H54 (cell line): ENCODE results near the gene SSBP3.
"Not testable (repeated sequence)": the region's sequence is repeated elsewhere in the genome, so short reads cannot be mapped to it uniquely, and the experiment has no call there.

Experiments
- DNase-seq: peaks from one replicate; pipeline ENCODE4 v3.0.0; 2011; ENCODE audit warnings: low spot score, mixed read lengths; ENCODE audit not compliant: insufficient read length
- FAIRE-seq: peaks from 3 replicates; lab custom pipeline; 2011; peaks lifted over from hg19 to GRCh38; lab: Jason Lieb, UNC
- POLR2A ChIP-seq: IDR thresholded peaks from 2 replicates; pipeline ENCODE4 v1.6.1; 2011; ENCODE audit warnings: low read depth, mild to moderate bottlenecking, low read length

SSBP3 gene

DNA sequence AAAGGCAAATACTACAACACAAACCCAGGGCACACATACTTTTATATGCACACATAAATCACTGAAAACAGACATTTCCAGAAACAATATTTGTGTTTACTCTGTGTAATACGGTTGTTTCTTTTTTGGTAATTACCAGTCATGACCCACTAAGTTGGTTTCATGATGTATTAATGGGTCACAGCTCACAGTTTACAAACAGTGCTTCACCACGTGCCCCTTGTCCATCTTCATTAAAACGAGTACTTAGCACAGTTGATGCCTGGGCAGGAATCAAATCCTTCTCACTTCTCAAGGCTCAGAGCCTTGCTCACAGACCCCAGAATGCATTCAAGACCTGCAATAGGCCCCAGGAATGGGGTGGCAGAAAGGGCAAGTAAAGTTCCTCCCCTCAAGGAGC, 13.8 kb downstream of the SSBP3 start:
- no peak for TF ChIP-seq POLR2A
- FAIRE-seq, result no peak

DNA sequence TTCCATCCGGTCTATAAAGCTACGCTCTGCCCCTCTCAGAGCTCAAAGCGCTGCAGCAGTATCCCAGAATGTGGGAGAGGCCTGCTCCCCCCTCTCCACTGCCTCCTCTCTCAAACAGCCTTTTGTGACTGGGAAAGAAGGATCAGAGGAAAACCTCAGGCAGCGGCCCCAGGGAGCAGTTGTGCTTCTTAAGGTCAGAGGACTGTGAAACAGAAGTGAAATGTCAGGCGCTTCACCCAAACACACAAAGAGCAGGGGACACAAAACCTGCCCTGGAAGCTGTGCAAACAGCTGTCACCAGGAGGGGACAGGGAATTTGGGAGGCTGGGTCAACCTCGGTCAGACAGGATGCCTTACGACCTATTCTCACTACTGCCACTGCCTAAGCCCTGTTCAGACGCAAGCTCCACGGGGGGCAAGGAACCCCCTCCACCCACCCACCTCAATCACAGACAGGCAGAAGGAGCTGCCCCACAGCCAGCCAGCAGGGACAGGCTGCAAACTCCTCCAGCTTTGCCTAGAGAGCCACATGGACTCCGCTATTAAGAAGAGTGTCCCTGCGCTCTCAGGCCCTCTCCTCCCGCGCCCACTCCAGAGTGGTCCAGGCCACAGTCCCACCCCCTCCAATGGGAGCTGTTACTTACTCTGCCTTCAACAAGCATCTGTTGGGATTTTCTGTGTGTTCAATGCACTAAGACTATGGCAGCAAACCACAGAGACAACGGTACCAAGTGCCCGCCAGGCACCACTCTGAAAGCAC, 14.6 kb downstream of the SSBP3 start:
- no peak for DNase-seq
- no peak for FAIRE-seq
- no peak for TF ChIP-seq POLR2A

More for the DNA sequence above, 13.8 kb downstream of the SSBP3 start:
- no peak for DNase-seq

DNA sequence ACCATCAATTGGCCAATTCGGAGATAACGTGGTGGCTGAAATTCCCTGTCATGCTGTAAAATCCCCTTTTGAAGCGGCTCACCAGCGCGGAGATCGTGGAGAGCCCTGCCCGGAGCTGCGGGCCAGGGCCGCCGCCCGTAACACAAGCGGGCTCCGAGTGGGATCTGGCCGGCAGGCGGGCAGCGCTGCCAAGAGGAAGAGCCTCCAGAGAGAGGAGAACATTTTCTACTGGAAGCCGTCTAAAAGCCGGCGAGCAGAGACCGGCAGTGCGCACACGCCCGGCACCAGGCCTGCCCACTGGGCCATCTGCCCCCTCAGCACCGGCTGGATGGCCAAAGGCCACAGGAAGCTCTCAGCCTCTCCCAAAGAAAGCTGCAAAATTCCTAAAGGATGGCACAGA, 15.5 kb downstream of the SSBP3 start:
- no peak for TF ChIP-seq POLR2A
- no peak for FAIRE-seq
- no peak for DNase-seq

GRCh38 chr1:54389608-54390007, 16.6 kb downstream of the SSBP3 start:
- not testable (repeated sequence) for DNase-seq, FAIRE-seq

DNA sequence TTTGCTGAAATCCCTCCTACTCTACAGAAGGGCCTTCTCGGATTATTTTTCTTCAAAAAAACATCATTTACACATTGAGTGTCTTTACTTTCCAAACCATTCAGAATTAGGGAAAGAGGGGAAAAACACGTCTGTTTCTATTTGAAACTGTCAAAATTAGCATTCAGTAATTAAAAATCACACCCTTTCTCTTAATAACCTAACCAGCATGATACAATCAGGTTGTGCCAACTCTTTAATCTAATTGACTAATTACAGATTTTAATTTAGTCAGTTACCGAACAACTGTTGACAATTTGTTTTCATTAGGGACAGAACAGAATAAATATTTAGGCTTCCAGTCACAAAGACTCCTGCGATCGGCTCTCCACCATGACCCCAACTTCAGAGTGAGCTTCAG, 18.8 kb downstream of the SSBP3 start:
- TF ChIP-seq POLR2A, result no peak
- FAIRE-seq (no peak), DNase-seq (no peak)

DNA sequence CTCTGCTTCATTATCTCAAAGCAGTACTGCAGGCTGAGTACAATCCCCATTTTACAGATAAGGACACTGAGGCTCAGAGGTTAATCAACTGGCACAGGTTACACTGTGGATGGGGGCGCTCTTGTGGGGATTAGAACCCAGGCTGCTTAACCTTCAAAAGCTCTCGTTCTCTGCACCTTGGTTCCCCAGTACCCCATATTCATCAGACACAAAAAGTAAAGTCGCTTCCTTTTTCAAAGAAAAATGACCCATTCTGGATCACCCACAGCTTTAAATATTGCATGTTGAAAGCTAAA, 20.5 kb downstream of the SSBP3 start:
- no peak for TF ChIP-seq POLR2A
- FAIRE-seq (no peak), DNase-seq (no peak)

- FAIRE-seq (no peak), DNase-seq (no peak)
- no peak for TF ChIP-seq POLR2A
Measured at GRCh38 chr1:54384918-54385726, 21.1 kb downstream of the SSBP3 start.

GRCh38 chr1:54384471-54384870, 21.7 kb downstream of the SSBP3 start:
- no peak for TF ChIP-seq POLR2A
- no peak for DNase-seq
- FAIRE-seq, result no peak

GRCh38 chr1:54381524-54381923, 24.7 kb downstream of the SSBP3 start:
- no peak for FAIRE-seq
- TF ChIP-seq POLR2A, result no peak
- no peak for DNase-seq

DNA sequence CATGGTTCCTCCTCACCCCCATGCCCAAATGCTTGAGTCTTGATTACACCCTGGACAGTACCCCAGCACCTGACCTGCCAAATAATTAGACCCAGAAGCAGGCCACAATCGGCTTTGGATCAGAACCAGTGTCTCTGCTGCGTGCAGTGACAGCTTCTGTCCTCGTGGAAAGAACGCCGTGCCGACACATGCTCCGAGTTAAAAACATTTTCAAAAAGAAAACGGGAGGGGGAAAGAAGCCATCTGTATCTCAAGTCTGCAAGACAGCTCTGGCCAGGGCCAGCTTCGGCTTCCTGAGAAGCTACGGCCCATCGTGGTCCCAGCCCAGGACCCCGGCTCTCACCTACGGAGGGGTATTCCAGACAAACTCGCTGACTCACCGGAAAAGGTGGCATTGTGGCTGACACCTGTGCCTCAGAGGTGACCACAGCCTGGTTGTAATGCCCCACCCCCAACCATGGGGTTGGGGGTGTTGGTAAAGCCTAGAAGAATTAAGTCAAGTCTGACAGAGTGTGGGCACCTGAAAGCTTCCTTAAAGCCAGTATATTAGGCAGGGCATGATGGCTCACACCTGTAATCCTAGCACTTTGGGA, 25.8 kb downstream of the SSBP3 start:
- no peak for FAIRE-seq
- no peak for TF ChIP-seq POLR2A
- DNase-seq, result no peak

- TF ChIP-seq POLR2A, result no peak
- FAIRE-seq, result no peak
- no peak for DNase-seq
Measured at GRCh38 chr1:54379555-54380289, 26.5 kb downstream of the SSBP3 start.

- FAIRE-seq, result no peak
- DNase-seq, result no peak
- TF ChIP-seq POLR2A, result no peak
Measured at GRCh38 chr1:54378874-54379554, 27.2 kb downstream of the SSBP3 start.

DNA sequence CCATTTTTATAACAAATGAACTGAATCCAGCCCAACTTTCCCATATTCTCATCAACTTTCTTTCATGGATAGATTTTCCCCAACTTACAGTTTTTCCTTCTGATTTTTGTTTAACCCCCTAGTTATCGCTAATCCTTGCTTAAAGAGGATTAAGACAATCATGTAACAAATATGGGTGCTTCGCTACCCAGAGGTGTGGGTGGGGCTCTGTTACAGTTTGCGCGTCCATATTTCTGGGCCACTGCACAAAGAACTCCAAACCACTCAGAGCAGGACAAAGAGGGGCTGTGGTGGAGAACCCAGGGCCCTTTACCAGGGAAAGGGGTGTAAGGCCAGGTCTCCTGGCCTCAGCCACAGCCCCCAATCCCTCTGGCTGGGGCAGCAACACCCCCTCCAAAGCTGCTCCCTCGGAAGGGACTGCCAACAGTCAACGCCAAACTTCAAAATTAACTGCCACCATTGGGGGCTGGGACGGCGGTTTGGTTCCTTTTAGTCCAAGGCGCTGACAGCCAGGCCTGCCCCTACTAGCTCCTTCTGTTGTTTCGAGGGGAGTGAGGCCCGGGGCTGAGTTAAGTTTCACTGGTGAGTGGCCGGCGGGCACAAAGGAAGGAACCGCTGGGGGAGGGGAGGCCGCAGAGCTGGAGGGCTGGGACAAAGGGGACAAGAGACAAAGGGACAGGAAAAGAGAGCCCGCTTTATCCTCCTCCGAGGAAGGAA, 27.9 kb downstream of the SSBP3 start:
- FAIRE-seq (no peak), DNase-seq (no peak)
- TF ChIP-seq POLR2A, result no peak
